ENCODE data around the gene ZKSCAN7.
"Not testable (repeated sequence)": the region's sequence is repeated elsewhere in the genome, so short reads cannot be mapped to it uniquely, and the experiment has no call there.

ZKSCAN7 gene

DNA sequence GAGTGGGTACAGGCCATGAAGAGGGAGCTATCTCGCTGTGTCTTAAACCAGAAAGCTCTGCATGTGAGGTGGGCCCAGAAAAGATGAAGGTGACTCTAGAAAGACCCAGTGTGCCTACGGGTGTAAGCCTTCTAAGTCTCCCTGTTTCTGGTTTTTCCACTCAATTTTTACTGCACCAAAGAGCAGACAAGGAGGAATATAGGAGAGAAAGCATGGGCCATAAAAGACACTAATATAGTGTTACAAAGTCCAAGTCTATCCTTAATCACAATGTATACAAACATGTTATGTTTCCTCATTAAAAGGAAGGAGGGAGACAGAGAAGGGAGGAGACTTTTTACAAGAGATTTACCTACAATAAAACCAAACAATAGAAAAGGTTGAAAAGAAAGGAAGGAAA is 24.1 kb upstream of the ZKSCAN7 start:
- H3K27ac ChIP-seq (replicated peaks) = no peak overlapping the region

DNA sequence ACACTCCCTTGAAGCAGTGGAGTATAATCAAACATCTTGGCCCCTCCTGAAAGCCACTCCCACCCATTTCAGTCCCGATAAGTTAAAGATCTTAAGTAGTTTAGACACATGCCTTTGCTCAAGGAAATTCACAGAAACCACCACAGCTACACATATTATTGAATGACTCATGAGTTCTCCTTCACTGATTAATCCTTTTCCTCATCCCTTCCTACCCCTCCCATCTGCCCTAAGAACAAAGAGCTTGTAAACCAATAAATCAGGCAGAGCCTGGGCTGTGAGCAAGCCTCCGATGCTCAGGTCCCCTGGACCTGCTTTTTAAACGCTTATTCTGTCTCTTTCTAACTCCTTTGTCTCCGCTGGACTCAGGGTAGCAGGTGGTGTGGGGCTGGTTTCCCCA is 20.3 kb upstream of the ZKSCAN7 start:
- H3K27ac ChIP-seq (replicated peaks); H3K4me3 ChIP-seq (replicated peaks; ENCODE audit: insufficient read depth, low read length); H3K27me3 ChIP-seq (ENCODE audit: insufficient read depth, poor library complexity, severe bottlenecking); DNase-seq (ENCODE audit: low read depth in 1 of 2, low spot score in 1 of 2): not testable (repeated sequence)

More for the DNA sequence above, 24.1 kb upstream of the ZKSCAN7 start:
- Histone ChIP-seq H3K4me3 (replicated peaks; ENCODE audit: insufficient read depth, low read length) (no peak overlapping the region), H3K27me3 (ENCODE audit: insufficient read depth, poor library complexity, severe bottlenecking) (no peaks in the 10 kb centered on the region)
- DNase-seq (ENCODE audit: low read depth in 1 of 2, low spot score in 1 of 2) = no peak
- no peak for TF ChIP-seq REST (IDR thresholded peaks at IDR 0.05; ENCODE audit: insufficient replicate concordance, low read depth)
- no peak for TF ChIP-seq SPI1 (IDR thresholded peaks at IDR 0.05; ENCODE audit: borderline replicate concordance, low read depth)
- TF ChIP-seq GABPA (IDR thresholded peaks at IDR 0.05; ENCODE audit: low read depth) = no peak
- no peak for TF ChIP-seq POLR2AphosphoS5 (IDR thresholded peaks at IDR 0.05; ENCODE audit: low read depth)
- TF ChIP-seq, protein P1, sequence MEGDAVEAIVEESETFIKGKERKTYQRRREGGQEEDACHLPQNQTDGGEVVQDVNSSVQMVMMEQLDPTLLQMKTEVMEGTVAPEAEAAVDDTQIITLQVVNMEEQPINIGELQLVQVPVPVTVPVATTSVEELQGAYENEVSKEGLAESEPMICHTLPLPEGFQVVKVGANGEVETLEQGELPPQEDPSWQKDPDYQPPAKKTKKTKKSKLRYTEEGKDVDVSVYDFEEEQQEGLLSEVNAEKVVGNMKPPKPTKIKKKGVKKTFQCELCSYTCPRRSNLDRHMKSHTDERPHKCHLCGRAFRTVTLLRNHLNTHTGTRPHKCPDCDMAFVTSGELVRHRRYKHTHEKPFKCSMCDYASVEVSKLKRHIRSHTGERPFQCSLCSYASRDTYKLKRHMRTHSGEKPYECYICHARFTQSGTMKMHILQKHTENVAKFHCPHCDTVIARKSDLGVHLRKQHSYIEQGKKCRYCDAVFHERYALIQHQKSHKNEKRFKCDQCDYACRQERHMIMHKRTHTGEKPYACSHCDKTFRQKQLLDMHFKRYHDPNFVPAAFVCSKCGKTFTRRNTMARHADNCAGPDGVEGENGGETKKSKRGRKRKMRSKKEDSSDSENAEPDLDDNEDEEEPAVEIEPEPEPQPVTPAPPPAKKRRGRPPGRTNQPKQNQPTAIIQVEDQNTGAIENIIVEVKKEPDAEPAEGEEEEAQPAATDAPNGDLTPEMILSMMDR (IDR thresholded peaks at IDR 0.05; ENCODE audit: insufficient read depth, low read length) = no peak

- no peak overlapping the region for H3K27ac ChIP-seq (replicated peaks)
- DNase-seq (ENCODE audit: low read depth in 1 of 2, low spot score in 1 of 2) = no peak
- peaks cover 5% of the 10 kb centered on the region for H3K27me3 ChIP-seq (ENCODE audit: insufficient read depth, poor library complexity, severe bottlenecking)
- H3K4me3 ChIP-seq (replicated peaks; ENCODE audit: insufficient read depth, low read length) = no peak overlapping the region
- TF ChIP-seq POLR2AphosphoS5 (IDR thresholded peaks at IDR 0.05; ENCODE audit: low read depth) = no peak
- no peak for TF ChIP-seq GABPA (IDR thresholded peaks at IDR 0.05; ENCODE audit: low read depth)
- no peak for TF ChIP-seq REST (IDR thresholded peaks at IDR 0.05; ENCODE audit: insufficient replicate concordance, low read depth)
- TF ChIP-seq, protein P1 (IDR thresholded peaks at IDR 0.05; ENCODE audit: insufficient read depth, low read length) = no peak
- TF ChIP-seq SPI1 (IDR thresholded peaks at IDR 0.05; ENCODE audit: borderline replicate concordance, low read depth) = no peak
These were observed 19.6 kb upstream of the ZKSCAN7 start for GRCh38 chr3:44535364-44535763.

- not testable (repeated sequence) for H3K27me3 ChIP-seq (ENCODE audit: insufficient read depth, poor library complexity, severe bottlenecking); H3K27ac ChIP-seq (replicated peaks); DNase-seq (ENCODE audit: low read depth in 1 of 2, low spot score in 1 of 2); H3K4me3 ChIP-seq (replicated peaks; ENCODE audit: insufficient read depth, low read length)
These were observed 10.2 kb upstream of the ZKSCAN7 start for GRCh38 chr3:44544811-44545210.

- H3K27me3 ChIP-seq (ENCODE audit: insufficient read depth, poor library complexity, severe bottlenecking) = no peaks in the 10 kb centered on the region
- DNase-seq (ENCODE audit: low read depth in 1 of 2, low spot score in 1 of 2) = no peak
- TF ChIP-seq SPI1 (IDR thresholded peaks at IDR 0.05; ENCODE audit: borderline replicate concordance, low read depth) = no peak
- TF ChIP-seq, protein P1 (IDR thresholded peaks at IDR 0.05; ENCODE audit: insufficient read depth, low read length) = no peak
- no peak for TF ChIP-seq GABPA (IDR thresholded peaks at IDR 0.05; ENCODE audit: low read depth)
- TF ChIP-seq POLR2AphosphoS5 (IDR thresholded peaks at IDR 0.05; ENCODE audit: low read depth) = no peak
- no peak for TF ChIP-seq REST (IDR thresholded peaks at IDR 0.05; ENCODE audit: insufficient replicate concordance, low read depth)
- no peak overlapping the region for H3K4me3 ChIP-seq (replicated peaks; ENCODE audit: insufficient read depth, low read length)
- no peak overlapping the region for H3K27ac ChIP-seq (replicated peaks)
These were observed 730 bp downstream of the ZKSCAN7 start for GRCh38 chr3:44555723-44556122.

Measured in HL-60 (cell line).